Epithelial cell of proximal tubule (primary cell): ENCODE measurements around the gene TRIM72. TPM values are rescaled to one million over a fixed set of nuclear protein-coding genes. Genes with fewer than 3 reads are reported as not detected.
"Not testable (repeated sequence)": the region's sequence is repeated elsewhere in the genome, so short reads cannot be mapped to it uniquely, and the experiment has no call there.

Experiments
- DNase-seq: peaks from one replicate; pipeline ENCODE4 v3.0.0-alpha.2; 2011; ENCODE audit warnings: low read depth
- H3K4me3 ChIP-seq: 2 replicates; pipeline ENCODE4 v1.5.1; 2011; ENCODE audit warnings: low read depth, mild to moderate bottlenecking, low read length
- CTCF ChIP-seq: conservative IDR thresholded peaks from 2 replicates; pipeline ENCODE4 v1.5.1; 2012; ENCODE audit warnings: low read depth, mild to moderate bottlenecking, low read length
- total RNA-seq: library from RNA; depleted of rRNA; stranded (reverse); fragments of >200 nt; gene quantifications from 2 replicates; pipeline ENCODE4 v1.2.3, GENCODE V29; 2015

Gene TRIM72
- total RNA-seq, 1 donor from 2014 or later = not detected

DNA sequence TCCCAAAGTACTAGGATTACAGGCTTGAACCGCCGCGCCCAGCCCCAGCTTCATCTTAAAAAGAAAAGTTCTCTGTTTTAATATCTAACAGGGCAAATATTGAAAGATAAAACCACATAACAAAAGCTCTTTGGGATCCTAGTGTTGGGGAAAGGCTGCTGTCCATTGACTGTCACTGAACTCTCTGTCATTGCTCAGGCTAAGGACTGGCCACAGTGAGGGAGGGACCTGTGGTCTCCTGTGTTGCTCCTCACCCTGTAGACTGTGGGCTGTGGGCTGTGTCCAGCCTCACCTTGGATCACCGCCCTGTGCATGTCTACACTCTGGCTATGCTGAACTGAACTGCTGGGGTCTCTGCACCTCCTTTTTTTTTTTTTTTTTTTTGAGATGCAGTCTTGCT lies 14.3 kb downstream of the TRIM72 start:
- no peak for TF ChIP-seq CTCF

GRCh38 chr16:31229501-31229900 lies 15.6 kb downstream of the TRIM72 start:
- no peak for DNase-seq
- TF ChIP-seq CTCF = no peak
- no peak overlapping the region for H3K4me3 ChIP-seq

More for the DNA sequence above, 14.3 kb downstream of the TRIM72 start:
- no peak for DNase-seq
- no peak overlapping the region for H3K4me3 ChIP-seq

- H3K4me3 ChIP-seq = no peak overlapping the region
- no peak for DNase-seq
- no peak for TF ChIP-seq CTCF
Measured at GRCh38 chr16:31238041-31238440, 24.1 kb downstream of the TRIM72 start.

- TF ChIP-seq CTCF = no peak
- H3K4me3 ChIP-seq = no peak overlapping the region
- no peak for DNase-seq
Measured at GRCh38 chr16:31242206-31242605, 28.3 kb downstream of the TRIM72 start.

GRCh38 chr16:31243734-31244670 lies 30.1 kb downstream of the TRIM72 start:
- DNase-seq = no peak
- no peak for TF ChIP-seq CTCF
- H3K4me3 ChIP-seq = no peak overlapping the region

DNA sequence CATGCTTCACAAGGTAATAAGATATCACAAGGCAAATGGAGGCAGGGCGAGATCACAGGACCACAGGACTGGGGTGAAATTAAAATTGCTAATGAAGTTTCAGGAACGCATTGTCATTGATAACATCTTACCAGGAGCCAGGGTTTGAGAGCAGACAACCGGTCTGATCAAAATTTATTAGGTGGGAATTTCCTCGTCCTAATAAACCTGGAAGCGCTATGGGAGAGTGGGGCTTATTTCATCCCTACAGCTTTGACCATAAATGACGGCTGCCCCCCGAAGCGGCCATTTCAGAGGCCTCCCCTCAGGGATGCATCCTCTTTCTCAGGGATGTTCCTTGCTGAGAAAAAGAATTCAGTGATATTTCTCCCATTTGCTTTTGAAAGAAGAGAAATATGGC lies 31.7 kb downstream of the TRIM72 start:
- DNase-seq, H3K4me3 ChIP-seq: not testable (repeated sequence)

DNA sequence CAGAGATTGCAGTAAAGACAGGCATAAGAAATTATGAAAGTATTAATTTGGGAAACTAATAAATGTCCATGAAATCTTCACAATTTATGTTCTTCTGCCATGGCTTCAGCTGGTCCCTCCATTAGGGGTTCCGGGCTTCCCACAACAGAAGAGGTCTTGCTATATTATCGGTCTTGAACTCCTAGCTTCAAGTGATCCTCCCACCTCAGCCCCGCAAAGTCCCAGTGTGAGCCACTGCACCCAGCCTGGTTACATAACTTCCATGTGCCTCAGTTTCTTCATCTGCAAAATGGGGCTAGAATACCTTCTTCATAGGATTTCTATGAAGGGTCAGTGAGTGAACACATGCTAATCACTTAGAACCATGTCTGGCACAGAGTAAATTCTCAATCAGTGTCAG lies 32.4 kb downstream of the TRIM72 start:
- no peak for TF ChIP-seq CTCF
- no peak overlapping the region for H3K4me3 ChIP-seq
- DNase-seq = no peak
